HepG2 (cell line): Measurements from ENCODE around the gene ATP9B. TPM values are rescaled to one million over a fixed set of nuclear protein-coding genes. Genes with fewer than 3 reads are reported as not detected.

Source experiments
- ATAC-seq: fragments of 200-7000 bp; cut with Tn5 transposase; 3 replicates; pipeline ENCODE4 v1.9.1; 2020; ENCODE audit warnings: mild to moderate bottlenecking, moderate library complexity
- BruUV-seq: library from RNA; stranded (reverse); fragments of 400-500 nt; replicated peaks from 2 replicates; lab custom pipeline; 2021; lab: Mats Ljungman, UMichigan
- CTCF ChIA-PET: fragments of 300-600 bp; formaldehyde crosslinking; extraction: SDS; loops from one replicate; lab custom pipeline; 2021; ENCODE audit warnings: low total read pairs, inconsistent platforms, low intra/inter-chr PET ratio; lab: Yijun Ruan, JAX
- POLR2A ChIA-PET: fragments of 350-600 bp; sonication (Branson Sonifier 250); formaldehyde crosslinking; loops from one replicate; lab custom pipeline; 2020; ENCODE audit warnings: antibody characterized with exemption, inconsistent platforms; lab: Yijun Ruan, JAX
- DNase-seq: peaks from one replicate; pipeline ENCODE4 v3.0.0-alpha.2; 2015; ENCODE audit warnings: low spot score
- FAIRE-seq: peaks from 3 replicates; lab custom pipeline; 2011; peaks lifted over from hg19 to GRCh38; lab: Jason Lieb, UNC
- H2AFZ ChIP-seq: one replicate; pipeline ENCODE4 v1.6.1; 2011; ENCODE audit warnings: low read length, inconsistent platforms
- H3K27ac ChIP-seq: fragments of 300-600 bp; 3 replicates; pipeline ENCODE4 v1.8.0; 2011; ENCODE audit warnings: mixed run types, mild to moderate bottlenecking, mixed read lengths, low read length, inconsistent platforms; ENCODE audit not compliant: insufficient read depth; ENCODE audit errors: extremely low read length
- H3K27me3 ChIP-seq, 2 experiments: fragments of 200-600 bp in 1 of 2; 2 replicates in 1 of 2; 3 replicates in 1 of 2; pipeline versions ENCODE4 v1.6.0 to v1.8.0; 2011; ENCODE audit warnings: low read length in 2 of 2, mild to moderate bottlenecking in 2 of 2, moderate library complexity in 2 of 2, inconsistent platforms in 1 of 2; ENCODE audit not compliant: insufficient read depth in 2 of 2, control insufficient read depth in 1 of 2
- H3K36me3 ChIP-seq, 2 experiments: fragments of 200-600 bp in 1 of 2; replicated peaks in 1 of 2; 2 replicates in 1 of 2; 3 replicates in 1 of 2; pipeline versions ENCODE4 v1.5.1 to v1.8.0; 2011; ENCODE audit warnings: low read length in 2 of 2, inconsistent platforms in 1 of 2; ENCODE audit not compliant: insufficient read depth in 2 of 2, control insufficient read depth in 1 of 2
- H3K4me1 ChIP-seq: 2 replicates; pipeline ENCODE4 v1.5.1; 2012; ENCODE audit warnings: low read length, inconsistent platforms; ENCODE audit not compliant: insufficient read depth
- H3K4me2 ChIP-seq: 2 replicates; pipeline ENCODE4 v1.6.0; 2011; ENCODE audit warnings: low read depth, low read length, inconsistent platforms
- H3K4me3 ChIP-seq, 3 experiments: fragments of 200-600 bp in 1 of 3; sonication (generic), shearing (Covaris generic) in 1 of 3; replicated peaks in 1 of 3; 2 replicates each; pipeline ENCODE4 v1.5.1; 2011 to 2016; ENCODE audit warnings: low read length in 3 of 3, inconsistent platforms in 2 of 3, low read depth in 2 of 3, mild to moderate bottlenecking in 2 of 3, control low read depth in 1 of 3, mixed read lengths in 1 of 3; ENCODE audit not compliant: insufficient read depth in 1 of 3
- H3K79me2 ChIP-seq: one replicate; pipeline ENCODE4 v1.6.1; 2011; ENCODE audit warnings: low read length, inconsistent platforms; ENCODE audit not compliant: insufficient read depth
- H3K9ac ChIP-seq: 2 replicates; pipeline ENCODE4 v1.6.0; 2011; ENCODE audit warnings: mild to moderate bottlenecking, low read depth, low read length, inconsistent platforms; ENCODE audit not compliant: insufficient read depth
- H3K9me3 ChIP-seq: 2 replicates; pipeline ENCODE4 v1.5.1; 2012; ENCODE audit warnings: mild to moderate bottlenecking, low read length
- H4K20me1 ChIP-seq: 2 replicates; pipeline ENCODE4 v1.6.0; 2011; ENCODE audit warnings: inconsistent platforms, mild to moderate bottlenecking, low read length, moderate library complexity; ENCODE audit not compliant: insufficient read depth
- CEBPB ChIP-seq: IDR thresholded peaks from 2 replicates; pipeline ENCODE4 v1.6.1; 2011; ENCODE audit warnings: low read depth, low read length, improper control_type of control experiment, borderline replicate concordance
- CREB1 ChIP-seq, 2 experiments: fragments of 450-650 bp in 1 of 2; IDR thresholded peaks; 2 replicates each; pipeline ENCODE4 v1.6.1; 2016 to 2017; ENCODE audit warnings: control low read depth in 1 of 2, mild to moderate bottlenecking in 1 of 2, missing compliant biosample characterization in 1 of 2, missing genetic modification characterization in 1 of 2
- KMT2A ChIP-seq: sonication (generic); formaldehyde crosslinking; IDR thresholded peaks from 2 replicates; pipeline ENCODE4 v1.4.0; 2020; ENCODE audit warnings: missing genetic modification reagents
- ZIK1 ChIP-seq: sonication (generic); formaldehyde crosslinking; IDR thresholded peaks from 2 replicates; pipeline ENCODE4 v1.5.0; 2020; ENCODE audit warnings: mild to moderate bottlenecking, low read depth, missing genetic modification reagents, borderline replicate concordance
- ZNF512 ChIP-seq: sonication (generic); formaldehyde crosslinking; IDR thresholded peaks from 2 replicates; pipeline ENCODE4 v1.4.0; 2020; ENCODE audit warnings: mild to moderate bottlenecking, missing genetic modification reagents
- WGBS: methylation state at CpG from one replicate; pipeline ENCODE4 v1.1.6; 2017; ENCODE audit warnings: low lambda C conversion rate; 5-methylcytosine and 5-hydroxymethylcytosine counted together
- in situ Hi-C: cut with HindIII; loops from 2 replicates; pipeline ENCODE4 v1.10.0; 2017; ENCODE audit warnings: low pct_unique_long_range_greater_than_20kb; ENCODE audit not compliant: extremely low pct_ligation_motif_present
- intact Hi-C: fragments of 100-400 bp; cut with micrococcal nuclease; formaldehyde crosslinking; loops from one replicate; pipeline ENCODE4 v1.10.0; 2022; ENCODE audit not compliant: unreplicated experiment
- polyA plus RNA-seq, 8 experiments: library from polyadenylated mRNA; depleted of rRNA in 3 of 8; stranded (reverse) in 7 of 8; unstranded in 1 of 8; fragments of >200 nt; fragmentation: Illumina TruSeq in 4 of 8; extraction: Trizol in 4 of 8; gene quantifications; 2 replicates each; pipeline versions ENCODE4 v1.2.1 to v1.2.3, GENCODE V29; 2011 to 2016; ENCODE audit warnings: low read depth in 4 of 8, missing spikeins in 1 of 8, mixed read lengths in 1 of 8; ENCODE audit not compliant: insufficient read depth in 1 of 8
- total RNA-seq, 5 experiments: library from RNA; depleted of rRNA; stranded (reverse); fragments of >200 nt; fragmentation: Illumina TruSeq; extraction: Trizol; gene quantifications; 2 replicates each; pipeline ENCODE4 v1.2.3, GENCODE V29; 2016; ENCODE audit warnings: low read depth in 1 of 5

The ATP9B gene
- total and polyA plus RNA-seq, 2 of the 13 experiments (the other 11 are each of a cell fraction or from before 2014, with no cell fraction given), result 10.8 to 11.3 TPM

- no peak for TF ChIP-seq KMT2A (CRISPR knock-in tag)
- no peak for TF ChIP-seq CREB1 (IDR thresholded peaks at IDR 0.05)
- no peak for TF ChIP-seq CREB1 (CRISPR knock-in tag; IDR thresholded peaks at IDR 0.05)
These were observed 48.2 kb downstream of the ATP9B start (continued) for GRCh38 chr18:79117385-79117784.

GRCh38 chr18:79117788-79118187 lies 48.6 kb downstream of the ATP9B start:
- H3K9me3 ChIP-seq, result no peaks in the 10 kb centered on the region
- no peak overlapping the region for H2AFZ ChIP-seq
- no peak overlapping the region for H3K4me3 ChIP-seq
- POLR2A ChIA-PET, result no interaction called here
- ATAC-seq, result no peak
- BruUV-seq, result no TSS peak
- H3K4me2 ChIP-seq, result no peak overlapping the region
- FAIRE-seq, result no peak
- TF ChIP-seq CEBPB, result peak; percentile 44; the same call in 1 of the 2 replicates
- no peak for TF ChIP-seq ZNF512
- TF ChIP-seq ZIK1 (CRISPR knock-in tag), result no peak
- TF ChIP-seq, all 625 proteins: peak for 1
- WGBS, result 77% methylated on average over 1 of the region's 1 CpG
- no peak for DNase-seq
- Histone ChIP-seq H3K36me3 (peaks cover 4 to 8% of the 10 kb centered on the region in 2 experiments; a peak in 4 of 5 replicates), H3K79me2 (no peaks in the 10 kb centered on the region), H3K4me1 (no peaks in the 10 kb centered on the region), H3K27ac (no peak overlapping the region), H4K20me1 (no peaks in the 10 kb centered on the region), H3K27me3 (no peaks in the 10 kb centered on the region), H3K9ac (no peak overlapping the region)
- in situ Hi-C loops, result no loop called here
- CTCF ChIA-PET, result no interaction called here
- intact Hi-C loops, result no loop called here
